HTERT RPE-1 (cell line): ENCODE data around the gene LENG9.
"Not testable (repeated sequence)": the region's sequence is repeated elsewhere in the genome, so short reads cannot be mapped to it uniquely, and the experiment has no call there.

Source experiments
- in situ Hi-C: fragments of 300-500 bp; cut with MboI; formaldehyde crosslinking; loops from 4 replicates; pipeline ENCODE4 v1.14.3; 2020; ENCODE audit warnings: low sequenced_read_pairs

LENG9 gene

GRCh38 chr19:54478677-54479266 lies 15.2 kb upstream of the LENG9 start:
- in situ Hi-C loops: no loop called here

- in situ Hi-C loops: no loop called here
Observed at GRCh38 chr19:54477650-54478049, 14.1 kb upstream of the LENG9 start.

- in situ Hi-C loops: no loop called here
Observed at GRCh38 chr19:54475706-54476105, 12.1 kb upstream of the LENG9 start.

GRCh38 chr19:54473892-54474372 lies 10.4 kb upstream of the LENG9 start:
- in situ Hi-C loops: no loop called here

GRCh38 chr19:54473071-54473891 lies 9.7 kb upstream of the LENG9 start, which contains the start of gene CDC42EP5:
TSS of gene CDC42EP5 (minus strand) at chr19:54473296. CDS start at chr19:54465547, 7,749 bp downstream.
- in situ Hi-C loops: no loop called here

GRCh38 chr19:54470991-54471782 lies 7.6 kb upstream of the LENG9 start:
- in situ Hi-C loops: no loop called here

- in situ Hi-C loops: no loop called here
Observed at GRCh38 chr19:54470276-54470887, 6.8 kb upstream of the LENG9 start.

- in situ Hi-C loops: no loop called here
Observed at GRCh38 chr19:54469496-54469934, 5.9 kb upstream of the LENG9 start.

GRCh38 chr19:54466110-54466480 lies 2.5 kb upstream of the LENG9 start:
- in situ Hi-C loops: not testable (repeated sequence)

GRCh38 chr19:54465426-54466109 lies 2.0 kb upstream of the LENG9 start:
- in situ Hi-C loops: no loop called here

GRCh38 chr19:54464630-54465425 lies 1.2 kb upstream of the LENG9 start:
- in situ Hi-C loops: no loop called here

- in situ Hi-C loops: no loop called here
Observed at GRCh38 chr19:54464044-54464629, 559 bp upstream of the LENG9 start.

GRCh38 chr19:54462655-54463530 lies 685 bp downstream of the LENG9 start:
- in situ Hi-C loops: no loop called here

GRCh38 chr19:54462047-54462654 lies 1.4 kb downstream of the LENG9 start:
- in situ Hi-C loops: no loop called here

- in situ Hi-C loops: no loop called here
Observed at GRCh38 chr19:54461613-54462012, 2.0 kb downstream of the LENG9 start.

- in situ Hi-C loops: no loop called here
Observed at GRCh38 chr19:54461210-54461609, 2.4 kb downstream of the LENG9 start.

- in situ Hi-C loops: no loop called here
Observed at GRCh38 chr19:54460230-54461005, 3.2 kb downstream of the LENG9 start.
